ENCODE data around the gene PSKH1. TPM values are rescaled to one million over a fixed set of nuclear protein-coding genes. Genes with fewer than 3 reads are reported as not detected.

Gene PSKH1
- total and polyA plus RNA-seq, 9 of the 15 experiments (the other 6 are each of a cell fraction or from before 2014, with no cell fraction given): 0.96 to 20.9 (median 9.4) TPM

- TF ChIP-seq FIP1L1 (IDR thresholded peaks at IDR 0.05; ENCODE audit: low read depth, low read length, poor library complexity, severe bottlenecking) (no peak), NELFE (IDR thresholded peaks at IDR 0.05; ENCODE audit: insufficient read depth, insufficient read length) (no peak), SAP30 (IDR thresholded peaks at IDR 0.05; ENCODE audit: borderline replicate concordance, insufficient read depth, low read depth, low read length, poor library complexity, severe bottlenecking) (peak; percentile 13), ZNF146 (CRISPR knock-in tag; IDR thresholded peaks at IDR 0.05; ENCODE audit: unreplicated experiment) (no peak), SMARCE1 (IDR thresholded peaks at IDR 0.05) (0 out of 2 replicates have a peak, but pooled peaks have one; percentile 15), CREB3L1 (IDR thresholded peaks at IDR 0.05; ENCODE audit: borderline replicate concordance, low read depth) (no peak), XRCC4 (IDR thresholded peaks at IDR 0.05; ENCODE audit: extremely low read depth, insufficient read depth, insufficient read length) (no peak), RCOR1 (IDR thresholded peaks at IDR 0.05; ENCODE audit: borderline replicate concordance in 1 of 2, low read depth in 2 of 2, low read length in 2 of 2) (peak in 1 of 2 experiments; percentile 9; a peak in 1 of 4 replicates), CCNT2 (IDR thresholded peaks at IDR 0.05; ENCODE audit: borderline replicate concordance, extremely low read depth, insufficient read length, low read depth, low read length) (no peak), HDGF (IDR thresholded peaks at IDR 0.05) (0 out of 2 replicates have a peak, but pooled peaks have one; percentile 35), HMGXB4 (CRISPR knock-in tag; IDR thresholded peaks at IDR 0.05) (no peak), POLR2A (conservative IDR thresholded peaks at IDR 0.05) (0 out of 2 replicates have a peak, but pooled peaks have one; percentile 20), NR2C1 (IDR thresholded peaks at IDR 0.05) (no peak; the same call in 1 of the 2 replicates), NR2C1 (tag; IDR thresholded peaks at IDR 0.05) (peak; percentile 67), ZC3H11A (IDR thresholded peaks at IDR 0.05; ENCODE audit: low read depth, low read length) (no peak), SPI1 (IDR thresholded peaks at IDR 0.05; ENCODE audit: borderline replicate concordance, low read depth, low read length) (peak; percentile 58; the same call in 1 of the 2 replicates), RBM25 (IDR thresholded peaks at IDR 0.05; ENCODE audit: low read depth, low read length, severe bottlenecking) (no peak), HSF4 (CRISPR knock-in tag; IDR thresholded peaks at IDR 0.05; ENCODE audit: borderline replicate concordance) (no peak), KAT7 (CRISPR knock-in tag; IDR thresholded peaks at IDR 0.05; ENCODE audit: borderline replicate concordance) (0 out of 2 replicates have a peak, but pooled peaks have one; percentile 32), UBTF (IDR thresholded peaks at IDR 0.05; ENCODE audit: borderline replicate concordance in 1 of 2, low read depth in 2 of 2, low read length in 2 of 2) (0 out of 4 replicates have a peak, but pooled peaks of 1 of the 2 experiments have one; percentile 9), ZNF253 (CRISPR knock-in tag; conservative IDR thresholded peaks at IDR 0.05) (no peak), BMI1 (IDR thresholded peaks at IDR 0.05; ENCODE audit: low read length) (no peak)
These were observed 44.0 kb downstream of the PSKH1 start (continued) for GRCh38 chr16:67936880-67937605.
